Measurements from ENCODE around the gene CADPS.

CADPS gene

DNA sequence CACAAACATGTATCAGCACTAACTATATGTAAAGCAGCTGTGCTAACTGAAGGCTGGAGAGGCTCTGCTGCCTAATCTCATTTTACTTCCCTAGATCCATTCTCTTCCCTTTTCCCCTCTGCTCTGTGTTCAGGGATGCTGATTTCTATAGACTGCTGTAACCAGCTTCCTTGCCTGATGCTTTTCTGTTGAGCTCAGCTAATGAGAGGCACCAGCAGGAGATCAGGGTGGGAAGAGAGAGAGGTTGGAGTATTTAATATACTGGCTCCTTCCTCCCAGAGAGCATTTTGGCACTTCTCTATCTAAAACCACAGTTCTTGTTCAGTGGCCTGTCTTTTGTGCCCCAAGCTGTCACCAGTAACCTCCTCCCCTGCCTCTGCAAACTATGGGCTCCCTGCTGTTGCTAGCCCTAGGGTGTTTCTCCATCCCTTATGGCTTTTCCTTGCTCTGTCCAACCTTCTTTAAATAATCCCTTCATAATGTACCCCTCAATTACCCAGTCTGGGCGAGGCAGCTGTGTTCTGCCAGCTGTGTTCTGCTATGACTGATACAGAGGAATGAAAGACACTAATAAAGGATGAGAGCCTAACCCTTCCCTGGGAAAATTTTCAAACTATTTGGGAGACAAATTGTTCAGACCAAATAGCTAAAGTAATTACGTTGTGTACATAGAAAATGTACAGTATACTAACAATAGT lies 69.5 kb downstream of the CADPS start:
- DNase-seq, result no peak

DNA sequence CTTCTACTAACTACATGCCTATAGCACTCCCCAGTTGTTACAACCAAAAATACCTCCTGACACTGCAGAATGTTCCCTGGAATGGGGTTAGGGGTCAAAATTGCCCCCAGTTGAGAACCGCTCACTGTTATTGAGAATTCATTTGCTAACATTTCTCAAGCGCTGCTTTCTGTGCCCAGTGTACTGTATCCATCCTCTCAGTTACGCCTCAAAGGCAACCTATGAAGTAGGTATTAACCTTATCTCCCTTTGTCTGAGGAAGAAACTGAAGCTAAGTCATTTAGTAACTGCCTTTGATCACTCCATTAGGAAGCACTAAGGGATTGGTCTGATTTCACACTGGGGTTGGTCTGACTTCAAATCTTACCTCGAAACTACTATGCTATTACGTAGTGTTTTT lies 70.1 kb downstream of the CADPS start:
- DNase-seq, result no peak

DNA sequence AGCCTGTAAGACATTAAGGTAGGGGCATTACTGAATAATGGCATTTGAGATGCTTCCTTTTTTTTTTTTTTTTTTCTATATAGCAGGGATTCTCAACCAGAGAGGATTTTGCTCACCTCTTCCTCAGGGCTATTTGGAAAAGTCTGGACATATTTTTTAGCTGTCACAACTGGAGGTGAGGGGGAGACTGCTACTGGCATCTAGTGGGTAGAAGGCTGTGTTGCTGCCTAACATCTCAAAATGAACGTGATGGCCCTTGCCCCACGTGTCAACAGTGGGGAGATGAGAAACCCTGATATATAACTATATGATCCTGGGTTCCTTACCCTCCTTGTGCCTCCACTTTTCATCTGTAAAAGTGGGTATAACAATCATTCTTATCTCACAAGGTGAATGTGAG lies 71.9 kb downstream of the CADPS start:
- DNase-seq, result no peak

DNA sequence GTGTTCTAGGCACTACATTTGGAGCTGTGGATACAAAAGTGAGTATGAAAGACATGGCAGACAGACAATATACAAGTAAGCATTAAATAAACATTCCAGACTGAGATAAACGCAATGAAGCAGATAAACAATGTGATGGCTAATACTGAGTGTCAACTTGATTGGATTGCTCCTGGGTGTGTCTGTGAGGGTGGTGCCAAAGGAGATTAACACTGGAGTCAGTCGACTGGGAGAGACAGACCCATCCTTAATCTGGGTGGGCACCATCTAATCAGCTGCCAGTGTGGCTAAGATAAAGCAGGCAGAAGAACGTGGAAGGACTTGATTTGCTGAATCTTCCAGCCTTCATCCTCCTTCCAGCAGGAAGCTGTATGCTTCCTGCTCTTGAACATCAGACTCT lies 77.2 kb downstream of the CADPS start:
- DNase-seq, result no peak

DNA sequence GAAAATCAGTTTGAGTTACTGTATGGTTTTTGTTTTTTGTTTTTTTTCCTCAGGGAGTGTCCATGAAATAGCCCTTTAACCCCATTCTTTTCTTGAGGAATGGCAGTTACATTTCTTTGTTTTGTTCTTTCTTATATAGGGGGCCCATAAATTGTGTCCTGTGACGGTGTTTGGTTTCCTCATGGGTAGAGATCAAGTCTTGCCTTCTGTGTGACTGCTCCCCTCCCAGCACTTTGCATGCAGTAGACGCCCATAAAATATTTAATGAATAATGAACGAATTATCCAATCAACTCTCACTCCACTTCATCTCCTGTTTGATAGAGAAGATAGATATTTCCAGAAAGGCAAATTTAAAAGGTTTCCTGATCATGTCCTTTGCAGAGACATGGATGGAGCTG lies 78.1 kb downstream of the CADPS start:
- no peak for DNase-seq

DNA sequence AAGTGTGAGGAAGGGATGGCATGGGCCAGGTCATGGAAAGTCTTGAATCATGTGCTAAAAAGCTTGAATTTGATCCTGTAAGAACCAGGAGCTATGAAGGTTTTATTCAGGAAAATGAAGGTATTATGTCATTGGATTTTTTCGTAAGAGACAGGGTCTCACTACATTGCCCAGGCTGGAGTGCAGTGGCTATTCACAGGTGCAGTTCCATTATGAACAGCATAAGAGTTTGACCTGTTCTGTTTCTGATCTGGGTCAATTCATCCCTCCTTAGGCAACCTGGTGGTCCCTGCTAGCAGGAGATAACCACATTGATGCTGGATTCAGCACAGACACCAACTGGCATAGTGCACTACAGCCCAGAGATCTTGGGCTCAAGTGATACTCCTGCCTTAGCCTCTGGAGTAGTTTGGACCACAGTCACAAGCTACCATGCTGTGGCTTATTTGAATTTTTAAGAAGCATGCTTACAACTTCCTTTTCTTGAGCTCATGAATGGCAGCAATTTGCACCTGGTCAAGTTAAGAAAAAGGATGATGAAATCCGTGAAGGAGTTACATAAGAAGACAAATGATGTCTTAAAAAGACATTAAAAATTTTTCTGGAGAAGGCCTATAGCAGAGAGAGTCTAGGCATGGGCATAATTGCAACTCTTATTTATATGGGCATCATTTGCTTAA lies 79.1 kb downstream of the CADPS start:
- DNase-seq, result no peak

DNA sequence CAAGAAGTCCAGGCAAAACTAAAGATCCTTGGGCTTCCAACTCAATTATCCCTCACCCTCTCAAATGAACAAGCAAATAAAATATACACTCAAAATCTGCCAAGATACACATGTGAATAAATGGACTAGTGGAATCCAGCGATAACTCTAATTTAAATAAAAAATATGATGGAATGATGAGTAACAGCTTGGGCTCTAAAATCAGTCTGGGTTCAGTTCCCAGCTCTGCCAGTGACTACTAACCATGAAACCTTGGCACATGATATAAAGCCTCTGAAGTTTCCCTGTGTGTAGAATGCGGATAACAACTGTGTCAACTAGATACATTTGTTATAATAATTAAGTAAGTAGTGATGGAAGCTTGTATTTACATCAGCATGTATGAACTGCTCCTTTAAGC lies 81.3 kb downstream of the CADPS start:
- no peak for DNase-seq

DNA sequence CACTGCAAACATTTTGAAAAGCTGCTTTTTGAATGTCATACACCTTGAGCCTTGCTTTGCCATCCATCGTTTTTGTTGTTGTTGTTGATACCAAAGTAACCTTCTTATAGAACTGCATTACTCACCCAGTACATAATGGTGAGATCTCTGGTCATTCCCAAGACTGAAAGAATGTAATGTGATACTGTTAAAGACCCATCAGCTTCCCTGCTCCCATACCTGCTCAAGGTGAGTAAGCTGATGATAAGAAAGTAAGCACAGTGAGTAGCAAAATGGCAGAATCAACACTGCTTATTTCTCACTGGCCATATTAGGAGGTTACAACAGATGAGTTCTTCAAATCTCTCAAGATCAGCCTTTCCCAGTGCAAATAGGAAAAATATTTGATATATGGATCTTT lies 89.8 kb downstream of the CADPS start:
- DNase-seq, result no peak

DNA sequence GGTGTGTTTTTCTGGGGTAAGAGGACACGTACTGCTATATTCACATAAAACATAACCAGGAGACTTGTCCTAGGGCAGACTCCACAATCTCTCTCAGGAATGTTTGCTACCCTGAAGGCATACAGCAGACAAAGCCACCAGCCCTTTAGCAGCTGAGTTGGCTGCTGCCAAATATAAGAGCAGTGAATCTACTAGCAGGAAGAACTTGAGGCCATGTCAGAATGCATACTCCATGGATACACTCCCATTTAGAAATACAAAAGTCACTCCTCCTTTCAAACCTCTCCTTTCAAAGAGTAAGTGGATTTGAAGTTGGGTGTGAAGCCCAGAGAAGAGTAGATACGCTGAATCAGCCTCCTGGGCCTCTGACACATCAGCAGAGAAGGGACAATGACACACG lies 94.1 kb downstream of the CADPS start:
- DNase-seq, result no peak

DNA sequence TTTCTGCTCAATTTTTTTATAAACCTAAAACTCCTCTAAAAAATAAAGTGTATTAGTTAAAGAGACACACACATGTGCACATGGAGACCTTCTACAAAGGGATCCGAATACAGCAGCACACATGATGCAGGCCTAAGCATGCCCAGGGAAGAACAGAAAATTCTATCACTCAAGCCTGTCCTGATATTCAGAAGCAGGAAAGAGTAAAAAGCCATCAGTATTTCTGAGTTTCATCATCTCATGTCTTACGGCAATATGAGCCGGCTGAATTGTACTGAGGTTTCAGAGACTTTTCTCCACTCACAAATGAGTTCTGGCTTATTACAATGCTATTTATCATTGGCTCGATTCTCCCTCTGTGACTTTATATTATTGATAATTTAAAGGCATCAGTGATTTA lies 97.5 kb downstream of the CADPS start:
- no peak for DNase-seq

DNA sequence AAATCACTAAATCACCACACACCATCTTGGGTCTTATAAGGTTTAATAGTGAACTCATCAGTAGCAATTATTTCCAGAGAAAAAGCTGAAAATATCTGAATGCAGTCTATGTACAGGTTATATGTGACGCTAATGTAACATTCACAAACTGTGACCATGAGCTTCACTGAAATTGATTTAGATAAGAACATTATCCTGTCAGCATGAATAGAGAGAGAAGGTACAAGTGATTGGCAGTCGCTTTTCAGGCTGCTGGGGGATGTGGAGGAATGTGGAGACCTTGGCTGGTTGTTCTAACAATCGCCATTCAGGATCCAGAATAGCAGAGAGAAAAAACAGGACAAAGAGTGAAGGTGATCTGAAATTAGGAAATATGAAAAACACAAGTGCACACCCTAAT lies 98.1 kb downstream of the CADPS start:
- DNase-seq, result no peak

DNA sequence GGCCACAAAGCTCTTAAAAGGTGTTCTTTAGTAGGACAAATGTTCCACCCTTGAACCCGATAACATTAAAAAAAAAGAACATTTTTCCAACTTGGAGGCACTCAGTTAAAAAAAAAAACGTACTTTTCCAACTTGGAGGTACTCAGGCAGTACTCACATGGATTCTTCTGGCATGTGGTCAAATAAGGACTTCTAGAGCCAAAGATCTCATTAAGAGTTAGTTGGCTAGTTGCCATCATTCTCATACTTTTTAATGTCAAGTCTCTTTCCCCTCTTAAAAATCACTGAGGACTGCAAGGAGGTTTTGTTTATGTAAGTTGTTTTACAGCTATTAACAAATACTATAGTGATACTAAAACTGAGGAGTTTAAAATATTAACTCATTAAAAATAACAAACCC lies 101.0 kb downstream of the CADPS start:
- no peak for DNase-seq

DNA sequence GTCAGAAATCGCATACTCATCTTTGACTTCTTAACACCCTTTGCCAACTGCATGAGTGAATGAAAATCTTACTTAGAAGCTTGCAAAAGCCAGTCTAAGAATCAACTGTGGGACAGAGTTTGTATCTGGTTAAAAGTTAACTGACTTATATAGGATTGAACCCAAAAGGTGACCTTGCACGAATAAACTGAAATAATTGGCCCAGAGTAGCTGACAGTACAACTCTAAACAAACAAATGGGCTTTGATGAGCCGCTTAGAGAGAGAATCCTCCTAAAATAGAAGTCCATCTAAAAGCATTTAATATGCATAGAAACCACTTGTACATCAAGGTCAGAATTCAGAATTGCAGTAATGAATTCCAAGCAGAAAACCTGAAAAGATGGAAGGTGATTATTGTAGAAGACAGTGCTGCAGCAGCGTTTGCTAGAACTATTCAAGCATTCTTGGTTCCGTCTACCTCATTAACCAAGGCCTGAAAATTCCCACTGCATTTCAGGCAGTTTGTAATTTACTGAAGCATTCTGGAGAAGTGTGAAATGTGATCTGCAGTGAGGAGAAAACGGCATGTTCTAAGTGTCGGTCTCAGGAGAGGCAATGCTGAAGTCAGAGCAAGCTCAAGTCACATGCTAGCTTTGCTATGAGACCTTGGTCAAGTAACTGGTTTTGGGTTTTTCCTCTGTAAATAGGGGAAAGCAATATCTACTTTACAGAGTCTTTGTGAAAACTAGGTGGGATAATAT lies 103.7 kb downstream of the CADPS start:
- no peak for DNase-seq

DNA sequence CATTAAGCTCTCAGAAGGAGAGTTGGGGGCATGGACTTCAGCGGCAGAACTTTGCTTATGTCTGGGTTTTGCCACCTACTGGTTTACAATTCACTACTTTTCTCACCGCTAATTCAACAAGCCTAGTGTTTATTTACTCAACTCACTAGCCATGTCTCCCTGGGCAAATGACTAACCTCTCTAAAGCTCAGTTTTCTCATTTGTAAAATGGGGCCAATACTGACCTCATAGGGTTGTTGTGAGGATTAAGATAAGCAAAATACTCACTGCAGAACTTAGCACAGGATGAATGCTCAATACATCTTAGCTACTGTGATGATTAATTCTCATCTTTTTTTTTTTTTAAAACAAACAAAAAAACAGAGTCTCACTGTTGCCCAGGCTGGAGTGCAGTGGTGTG lies 106.3 kb downstream of the CADPS start:
- no peak for DNase-seq

DNA sequence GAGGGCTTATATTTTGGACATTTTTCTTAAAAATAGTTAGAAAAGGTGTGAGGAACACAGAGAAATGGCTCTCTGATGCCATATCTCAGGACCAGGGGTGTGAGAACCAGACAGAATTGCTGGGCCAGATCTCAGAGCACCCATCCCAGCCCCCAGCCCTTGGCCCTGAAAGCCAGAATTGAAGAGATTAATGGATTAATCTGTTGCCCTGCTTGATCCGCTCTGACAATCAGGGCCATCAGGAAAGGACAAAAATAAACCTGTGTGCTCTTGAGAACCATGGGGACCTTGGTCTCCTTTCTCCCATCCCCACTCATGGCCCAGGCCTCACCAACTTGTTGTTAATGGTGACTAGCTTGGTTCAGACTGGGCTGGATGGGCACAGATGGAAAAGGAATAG lies 113.5 kb downstream of the CADPS start:
- DNase-seq, result no peak

DNA sequence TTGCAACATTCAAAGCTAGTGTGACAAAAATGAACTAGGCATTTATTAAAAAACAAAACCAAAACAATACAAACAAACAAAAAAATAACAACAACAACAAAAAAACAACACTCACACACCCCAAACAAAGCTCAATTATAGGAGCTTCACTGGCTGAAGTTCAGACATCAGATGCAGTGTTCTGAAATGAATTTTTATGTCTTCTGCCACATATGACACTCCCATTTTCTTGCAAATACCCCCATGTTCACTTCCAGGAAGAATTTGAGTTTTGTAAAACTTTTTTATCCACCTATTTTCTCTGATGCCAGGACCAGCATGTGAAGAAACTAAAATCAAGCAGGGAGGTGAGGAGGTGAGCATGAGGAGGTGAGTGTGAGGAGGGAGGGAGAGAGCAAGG lies 113.9 kb downstream of the CADPS start:
- DNase-seq, result no peak

DNA sequence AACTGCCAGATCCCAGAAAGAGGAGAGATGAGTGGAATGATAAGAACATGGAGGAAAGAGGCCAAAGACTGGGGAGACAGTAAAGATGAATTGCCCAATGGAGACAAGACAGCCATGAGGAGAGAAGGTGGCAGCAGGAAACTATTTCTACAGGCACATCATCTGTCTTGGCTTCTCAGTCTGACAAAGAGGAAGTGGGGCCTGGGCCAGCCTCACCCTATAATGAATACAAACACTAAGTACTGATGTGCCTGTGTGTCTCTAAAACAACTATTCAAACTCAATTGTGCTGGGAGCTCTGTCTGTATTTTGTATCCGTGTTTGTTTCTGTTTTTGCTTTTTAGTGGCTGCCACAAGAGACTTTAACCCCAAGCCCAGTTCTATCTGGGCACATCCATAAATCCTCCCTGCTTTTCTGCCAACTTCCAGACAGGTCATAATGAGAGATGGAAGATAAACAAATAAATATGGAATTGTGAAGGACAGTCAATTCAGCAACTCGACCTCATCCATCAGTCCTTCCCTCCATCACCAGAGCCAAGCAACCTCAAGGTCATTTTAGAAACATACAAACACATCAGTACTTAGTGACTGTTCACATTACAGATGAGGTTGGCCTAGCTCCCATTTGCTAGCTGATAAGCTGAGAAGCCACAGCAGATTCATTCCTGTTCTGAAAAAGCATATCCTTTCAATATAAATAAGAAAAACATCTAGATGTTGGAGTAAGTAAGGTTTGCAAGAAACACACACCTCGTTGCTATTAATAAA lies 116.7 kb downstream of the CADPS start:
- DNase-seq, result no peak

DNA sequence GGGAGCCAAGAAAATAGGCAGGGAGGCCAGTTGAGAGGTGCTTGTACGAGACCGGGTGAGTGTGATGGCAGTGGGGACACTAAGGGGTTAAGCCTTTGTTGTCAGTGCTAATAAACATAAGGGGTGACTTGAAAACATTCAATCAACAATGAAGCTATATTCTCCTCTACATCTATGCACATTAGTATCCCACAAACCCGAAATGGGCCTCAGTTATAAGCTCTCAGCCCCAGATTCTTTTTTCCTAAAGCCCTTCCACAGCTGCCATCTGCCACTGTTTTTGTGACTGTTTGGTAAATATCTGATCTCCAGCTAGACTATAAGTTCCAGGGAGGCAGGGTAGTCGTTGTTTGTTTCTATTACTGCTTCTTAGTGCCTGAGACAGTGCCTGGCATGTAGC lies 118.2 kb downstream of the CADPS start:
- no peak for DNase-seq

DNA sequence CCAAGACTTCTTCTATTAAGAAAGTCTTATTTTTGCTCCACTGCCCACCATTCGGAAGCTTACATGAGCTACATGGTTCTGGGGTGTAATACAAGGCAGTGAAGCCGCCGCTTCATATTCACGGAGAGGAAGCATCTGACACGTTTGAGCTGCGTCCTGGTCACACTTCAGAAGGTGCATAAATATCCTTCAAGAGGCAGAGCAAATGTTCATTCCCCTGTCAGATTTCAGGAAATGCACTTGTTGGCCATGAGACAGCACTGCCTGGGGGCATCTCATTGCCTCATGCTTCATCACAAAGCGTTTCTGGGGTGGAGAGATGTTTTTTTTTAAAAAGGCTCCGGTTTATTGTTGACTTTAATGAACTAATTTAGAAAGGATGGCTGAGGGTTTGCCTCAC lies 119.9 kb downstream of the CADPS start:
- DNase-seq, result no peak

DNA sequence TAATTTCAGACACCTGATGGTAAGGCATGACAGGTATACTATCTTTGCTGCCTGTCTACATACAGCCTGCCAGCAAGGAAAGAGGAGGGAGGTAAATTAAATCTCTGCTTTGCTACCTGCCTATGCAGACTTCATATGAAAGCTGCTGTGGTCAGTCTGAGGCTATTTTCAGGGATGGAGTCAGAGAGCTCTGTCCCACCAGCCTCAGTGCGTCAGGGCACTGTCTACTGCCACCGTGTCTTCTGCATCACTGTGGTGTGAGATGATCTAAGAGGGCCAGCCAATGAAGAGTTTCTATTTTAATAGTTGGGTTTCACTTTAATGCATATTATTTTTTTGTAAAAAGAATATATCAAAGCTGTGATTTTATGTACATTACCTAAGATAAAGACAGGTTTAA lies 125.6 kb downstream of the CADPS start:
- DNase-seq, result no peak

DNA sequence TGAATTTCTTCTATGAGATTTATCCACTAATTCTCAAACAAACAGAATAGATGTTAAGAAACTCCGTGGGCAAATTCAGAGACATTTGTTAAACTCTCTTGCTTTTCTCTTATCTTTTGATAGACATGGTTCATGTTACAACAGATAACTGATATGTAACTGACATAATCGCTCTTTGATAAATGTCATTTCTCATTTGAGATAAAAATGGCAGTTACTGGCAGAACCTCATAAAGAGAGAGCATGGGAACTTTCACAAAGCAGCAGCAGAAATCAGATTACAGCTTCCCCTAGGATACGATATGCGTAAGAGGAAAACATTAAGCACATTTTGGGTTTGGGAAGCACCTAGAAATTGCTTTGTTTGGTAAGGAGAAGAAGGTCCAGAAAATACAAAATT lies 126.1 kb downstream of the CADPS start:
- no peak for DNase-seq

DNA sequence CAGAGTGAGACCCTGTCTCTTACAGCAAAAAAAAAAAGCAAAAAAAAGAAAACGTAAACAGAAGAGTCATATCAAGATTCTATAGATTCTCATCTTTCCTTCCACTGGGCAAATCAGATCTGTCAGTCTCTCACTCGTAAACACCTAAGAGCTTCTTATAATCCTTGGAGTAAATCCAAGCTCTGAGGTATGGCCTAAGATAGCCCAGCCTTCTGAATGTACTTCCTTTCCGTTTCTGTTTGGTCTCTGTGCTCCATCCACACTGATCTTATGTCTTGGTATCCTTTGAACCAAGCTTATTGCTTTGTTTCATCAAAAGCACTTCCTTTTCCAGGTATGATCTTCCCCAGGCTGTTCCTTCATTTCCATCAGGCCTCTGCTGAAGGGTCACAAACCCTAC lies 137.8 kb downstream of the CADPS start:
- no peak for DNase-seq

DNA sequence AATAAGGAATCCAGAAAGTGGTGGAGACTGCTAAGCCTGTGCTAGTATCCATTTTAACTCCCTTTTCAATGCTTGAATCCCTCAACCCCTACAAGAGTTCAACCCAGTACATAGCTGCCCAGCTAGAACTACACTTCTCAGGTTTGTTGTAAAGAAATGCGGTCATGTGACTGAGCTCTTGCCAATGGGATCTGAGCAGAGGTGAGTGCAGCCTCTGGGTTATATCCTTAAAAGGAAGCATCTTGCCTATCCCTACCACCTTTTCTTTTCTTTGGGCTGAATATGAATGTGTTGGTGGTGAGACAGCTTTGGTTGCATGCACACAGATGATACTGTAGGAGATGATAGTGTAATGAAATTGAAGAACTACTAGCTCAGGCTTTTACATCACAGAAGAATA lies 139.7 kb downstream of the CADPS start:
- DNase-seq, result no peak

All from stimulated activated CD4-positive, alpha-beta T cell treated with anti-CD3 and anti-CD28 coated beads, Interleukin-1b, Interleukin-23, amount 100 ng/mL, for 48 hours (primary cell).